Stimulated activated CD8-positive, alpha-beta memory T cell treated with anti-CD3 and anti-CD28 coated beads, Interleukin-7, amount 100 ng/mL, for 1 hour (primary cell): Measurements from ENCODE around the gene VAMP3.
A peak's percentile ranks its signal among the peaks of the same experiment; 100 is the strongest.
"Not testable (repeated sequence)": the region's sequence is repeated elsewhere in the genome, so short reads cannot be mapped to it uniquely, and the experiment has no call there.

ENCODE experiments used
- DNase-seq, 2 donors: peaks; one replicate each; pipeline ENCODE4 v3.0.0-alpha.2; 2020; ENCODE audit warnings: low read depth in 2 of 2

Gene VAMP3

DNA sequence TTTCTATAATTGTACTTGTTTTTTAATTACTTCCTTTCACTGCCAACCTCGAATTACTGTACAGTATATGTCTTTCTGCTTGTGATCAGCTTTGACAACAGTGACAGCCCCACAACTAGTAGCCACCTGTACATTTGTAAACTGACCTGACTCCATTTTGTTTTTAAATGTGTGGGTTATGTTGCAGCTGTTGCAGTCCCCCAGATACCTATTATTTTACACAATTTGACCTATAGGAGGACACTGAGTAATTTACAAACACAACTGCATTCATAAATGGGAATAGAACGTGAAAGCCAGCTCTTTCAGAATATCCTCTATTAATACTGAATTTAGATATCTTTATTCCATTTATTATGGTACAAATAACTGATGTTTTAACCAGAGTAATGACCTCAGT, 2.5 kb upstream of the VAMP3 start:
- DNase-seq: no peak

DNA sequence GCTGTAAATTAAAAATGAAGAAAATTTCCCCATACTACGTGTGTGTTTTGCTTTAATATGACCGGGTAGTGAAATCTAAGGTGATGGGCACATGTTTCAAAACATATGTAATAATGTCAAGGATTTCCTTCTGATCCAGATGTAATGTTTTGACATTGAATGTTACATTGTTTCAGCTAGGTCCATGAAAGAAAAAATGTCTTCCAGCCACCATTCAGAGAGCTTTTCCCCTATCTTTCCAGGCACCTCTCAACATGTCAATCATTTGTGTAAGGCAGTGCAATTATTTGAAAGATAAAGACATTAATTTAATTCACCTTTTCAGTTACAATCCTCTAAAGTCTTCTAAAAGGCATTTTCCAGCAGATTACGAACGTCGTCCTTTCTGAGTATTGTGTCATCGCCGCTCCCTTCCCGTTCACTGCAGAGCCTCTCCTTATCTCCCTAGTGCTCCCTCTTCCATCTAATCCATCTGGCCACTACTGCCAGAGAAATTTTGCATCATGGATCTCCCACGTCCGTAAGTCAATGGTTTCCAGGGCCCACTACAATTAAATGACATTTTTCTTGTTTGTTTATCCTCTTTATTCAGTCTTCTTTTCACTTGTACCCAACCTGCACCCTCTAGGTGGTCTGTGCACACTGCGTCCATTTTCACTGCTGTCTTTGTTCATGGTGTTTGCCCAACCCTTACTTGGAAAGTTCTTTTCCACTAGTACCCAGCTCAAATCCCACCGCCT, 1.3 kb upstream of the VAMP3 start:
- DNase-seq: no peak

DNA sequence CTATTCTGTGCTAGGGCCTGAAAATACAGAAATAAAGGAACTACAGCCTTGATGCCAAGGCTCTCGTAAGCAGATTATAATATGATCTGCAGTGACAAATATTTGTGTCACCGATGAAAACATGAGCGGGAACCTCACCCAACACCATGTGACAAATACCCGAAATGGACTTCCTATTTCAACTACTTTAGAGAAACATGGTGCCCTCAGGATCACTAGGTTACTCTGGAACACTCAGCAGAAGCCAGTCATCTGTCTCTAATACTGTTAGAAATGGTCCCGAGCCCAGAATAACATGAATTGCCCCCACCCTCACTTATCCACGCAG, 463 bp upstream of the VAMP3 start:
- DNase-seq: no peak

DNA sequence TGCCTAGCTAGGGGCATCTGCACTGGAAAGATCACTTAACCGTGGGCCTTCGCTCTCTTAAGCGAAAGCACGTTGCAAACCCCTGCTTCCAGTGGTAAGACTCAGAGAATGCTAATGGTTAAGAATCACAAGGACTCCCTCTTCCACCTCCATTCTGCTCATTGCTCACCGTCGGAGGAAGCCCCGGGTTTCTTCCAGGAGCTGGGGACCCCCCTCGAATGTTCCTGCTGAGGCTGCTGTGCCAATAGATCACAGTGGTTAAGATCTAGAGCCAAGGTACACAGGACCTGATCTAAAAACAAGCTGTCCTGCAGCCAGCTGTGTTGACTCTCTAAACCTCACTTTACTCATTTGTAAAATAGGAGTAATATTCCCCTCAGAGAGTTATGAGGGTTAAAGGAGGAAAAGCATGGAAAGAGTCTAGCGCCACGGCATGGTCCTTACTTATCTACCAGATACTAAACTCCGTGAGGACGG, 765 bp downstream of the VAMP3 start:
- no peak for DNase-seq

DNA sequence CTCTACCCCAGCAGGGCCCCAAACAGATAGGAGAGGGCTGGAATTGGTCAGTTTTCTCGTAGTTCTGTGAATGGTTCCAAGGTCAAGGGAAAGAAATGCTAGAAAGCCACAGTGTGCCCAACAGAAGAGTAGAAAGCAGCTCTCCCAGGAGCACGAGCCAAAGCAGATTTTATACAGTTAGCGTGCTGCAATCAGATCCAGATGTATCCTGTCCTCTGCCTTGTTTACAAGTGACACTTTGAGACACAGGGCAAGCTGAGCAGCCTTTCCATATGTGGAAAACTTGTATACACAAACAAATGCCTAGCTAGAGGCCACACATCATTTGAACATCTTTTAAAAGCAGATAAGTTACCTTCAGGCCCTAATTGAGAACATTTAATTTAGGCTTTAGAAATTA, 6.5 kb downstream of the VAMP3 start:
- DNase-seq: no peak

DNA sequence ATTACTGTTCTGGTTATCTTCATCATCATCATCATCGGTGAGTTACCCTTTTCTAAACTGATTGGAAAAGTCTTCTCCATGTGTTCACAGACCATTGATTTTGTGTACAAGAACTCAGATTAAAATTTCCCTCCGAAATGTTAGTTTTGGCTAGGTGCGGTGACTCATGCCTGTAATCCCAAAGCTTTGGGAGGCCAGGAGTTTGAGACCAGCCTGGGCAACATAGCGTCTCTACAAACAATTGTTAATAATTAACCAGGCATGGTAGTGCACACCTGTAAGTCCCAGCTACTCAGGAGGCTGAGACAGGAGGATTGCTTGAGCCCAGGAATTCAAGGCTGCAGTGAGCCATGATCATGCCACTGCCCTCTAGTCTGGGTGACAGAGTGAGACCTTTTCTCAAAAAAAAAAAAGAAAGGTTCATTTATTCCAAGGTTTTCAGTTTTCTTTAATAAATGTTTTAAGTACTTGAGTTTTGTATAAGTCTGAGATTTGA, 7.1 kb downstream of the VAMP3 start:
- DNase-seq: no peak

DNA sequence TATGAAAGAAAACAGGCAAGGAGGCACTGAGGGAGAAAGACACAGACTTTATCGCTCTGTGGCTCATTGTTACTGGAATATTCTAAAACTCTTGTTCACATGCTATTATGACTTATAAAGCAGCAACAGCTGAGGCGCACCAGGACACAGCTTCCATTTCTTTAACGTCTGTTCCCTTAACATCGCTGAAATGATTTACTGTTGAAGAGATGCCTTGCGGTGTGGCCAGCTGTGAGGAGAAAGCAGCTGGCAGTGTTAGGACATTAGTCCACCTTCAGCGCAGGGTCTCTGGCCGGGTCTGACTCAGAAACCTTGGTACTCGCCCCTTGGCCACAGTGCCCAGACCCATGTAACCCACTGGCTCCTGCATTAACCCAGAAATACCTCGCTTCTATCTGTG, 9.9 kb downstream of the VAMP3 start:
- no peak for DNase-seq

DNA sequence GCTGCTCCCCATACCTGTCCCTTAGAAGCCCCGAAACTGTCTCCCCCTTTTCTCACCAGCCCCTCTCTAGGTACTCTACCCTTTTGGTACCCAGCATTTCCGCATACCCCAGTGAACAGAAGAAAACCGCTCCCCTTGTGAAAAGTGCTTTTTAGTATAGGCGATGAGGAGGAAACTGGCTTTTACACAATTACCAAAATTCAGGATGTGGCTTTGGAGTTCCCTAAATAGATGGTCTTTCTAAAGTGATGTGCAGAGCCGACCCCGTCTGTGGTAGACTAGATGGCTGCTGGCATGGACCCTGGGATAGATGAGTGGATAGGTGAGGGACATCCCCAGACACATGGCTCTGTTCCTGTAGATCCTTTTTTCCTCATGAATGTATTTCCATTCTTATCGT, 10.4 kb downstream of the VAMP3 start:
- DNase-seq: no peak

DNA sequence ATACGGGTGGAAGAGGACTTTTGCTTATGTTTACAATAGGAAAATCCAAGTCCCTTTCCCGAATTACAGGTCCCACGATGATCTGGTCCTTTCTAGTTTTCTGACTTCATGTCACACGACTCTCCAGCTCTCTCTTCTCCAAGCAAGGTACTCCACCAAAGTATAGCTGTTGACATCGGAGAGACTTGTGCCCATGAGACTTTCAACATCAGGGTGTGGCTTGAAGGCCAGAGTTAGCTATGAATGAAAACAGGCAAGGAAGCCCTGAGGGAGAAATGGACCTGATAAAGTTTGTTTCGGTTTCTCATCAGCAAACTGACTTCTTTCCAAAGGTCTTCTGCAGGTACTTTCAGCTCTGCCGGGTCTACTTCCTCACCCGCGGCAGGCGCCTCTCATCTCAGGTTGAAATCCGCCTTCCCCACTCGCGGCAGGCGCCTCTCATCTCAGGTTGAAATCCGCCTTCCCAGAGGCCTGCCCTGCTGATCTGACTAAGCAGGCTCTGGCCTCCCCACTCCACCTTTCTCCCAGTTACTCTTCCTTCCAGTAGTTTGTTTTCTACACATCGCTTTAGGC, 10.9 kb downstream of the VAMP3 start:
- no peak for DNase-seq

DNA sequence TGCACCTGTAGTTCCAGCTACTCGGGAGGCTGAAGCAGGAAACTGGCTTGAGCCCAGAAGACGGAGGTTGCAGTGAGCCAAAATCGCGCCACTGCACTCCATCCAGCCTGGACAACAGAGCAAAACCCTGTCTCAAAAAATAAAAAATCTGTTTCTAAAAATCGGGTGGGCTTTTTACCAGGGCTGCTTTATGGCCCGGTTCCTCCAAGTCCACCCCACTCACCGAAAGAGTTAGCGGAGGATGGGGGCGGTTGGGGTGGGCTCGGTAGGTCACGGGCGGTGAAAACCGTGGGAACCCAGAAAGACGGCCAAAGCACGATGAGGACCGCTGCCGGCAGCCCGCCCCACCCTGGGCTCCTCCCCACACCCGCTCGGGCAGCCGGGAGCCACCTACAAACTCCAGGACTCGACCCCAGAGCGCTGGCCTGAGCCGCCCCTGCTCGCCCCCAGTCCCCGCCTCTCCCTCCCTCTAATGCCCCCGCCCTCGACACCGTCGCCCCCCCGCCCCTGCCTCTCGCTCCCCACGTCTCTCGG, 12.1 kb downstream of the VAMP3 start:
- no peak for DNase-seq

DNA sequence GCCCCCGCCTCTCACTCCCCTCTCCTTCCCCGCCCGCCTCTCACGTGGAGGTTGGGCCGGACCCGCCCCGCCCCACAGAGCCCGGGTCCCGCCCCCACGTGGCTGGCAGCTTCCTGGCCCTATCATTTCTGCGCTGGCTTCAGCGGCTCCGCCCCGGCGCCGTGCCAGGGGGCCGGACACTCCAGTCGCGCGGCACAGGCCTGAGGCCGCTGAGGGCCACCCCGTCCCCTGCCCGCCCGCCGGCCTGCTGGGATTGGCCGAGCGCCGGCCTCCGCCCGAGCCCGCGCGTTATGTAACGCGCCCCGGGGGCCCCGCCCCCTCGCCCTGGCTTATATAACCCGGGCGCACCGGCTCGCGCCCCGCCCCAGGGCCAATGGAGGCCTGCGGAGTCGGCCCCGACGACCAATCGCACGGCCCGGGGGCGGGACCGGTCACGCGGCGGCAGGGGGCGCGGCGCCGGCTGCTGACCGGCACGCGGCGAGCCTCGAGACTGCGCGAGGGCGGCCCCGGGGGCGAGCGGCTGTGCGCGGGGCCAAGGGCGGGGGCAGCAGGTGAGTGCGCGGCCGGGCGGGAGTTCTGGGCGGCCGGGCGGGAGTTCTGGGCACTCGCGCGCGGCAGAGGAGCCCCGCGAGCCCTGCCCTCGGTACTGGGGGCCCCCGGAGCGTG, 12.9 kb downstream of the VAMP3 start, which contains the start of gene PER3:
Gene PER3, plus strand, starts transcription at position 466 of the 666 bp plus-strand sequence. CDS start 587 bp downstream, outside the sequence.
- peak; percentile 76 to 77 for DNase-seq

DNA sequence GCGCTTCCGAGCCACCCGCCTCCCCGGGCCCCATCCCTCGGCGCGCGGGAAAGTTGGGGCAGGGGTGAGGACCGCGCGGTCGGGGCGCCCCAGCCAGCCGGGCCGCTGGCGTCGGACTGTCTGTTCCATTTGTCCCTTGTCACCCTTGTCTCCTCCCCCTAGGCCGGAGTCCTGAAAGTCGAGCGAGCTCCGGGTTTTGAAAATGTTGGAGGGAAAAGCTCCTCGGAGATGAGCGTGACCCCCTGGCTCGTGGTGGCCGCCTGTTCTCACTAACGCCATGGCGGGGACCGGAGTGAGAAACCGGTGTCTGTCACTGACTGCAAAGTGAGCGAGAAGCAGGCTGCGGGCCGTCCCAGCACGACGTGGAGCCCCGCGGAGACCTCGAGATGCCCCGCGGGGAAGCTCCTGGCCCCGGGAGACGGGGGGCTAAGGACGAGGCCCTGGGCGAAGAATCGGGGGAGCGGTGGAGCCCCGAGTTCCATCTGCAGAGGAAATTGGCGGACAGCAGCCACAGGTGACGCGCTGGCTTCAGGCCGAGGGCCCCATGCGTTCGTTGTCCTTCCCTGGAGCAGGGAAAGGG, 13.5 kb downstream of the VAMP3 start:
- DNase-seq: no peak

DNA sequence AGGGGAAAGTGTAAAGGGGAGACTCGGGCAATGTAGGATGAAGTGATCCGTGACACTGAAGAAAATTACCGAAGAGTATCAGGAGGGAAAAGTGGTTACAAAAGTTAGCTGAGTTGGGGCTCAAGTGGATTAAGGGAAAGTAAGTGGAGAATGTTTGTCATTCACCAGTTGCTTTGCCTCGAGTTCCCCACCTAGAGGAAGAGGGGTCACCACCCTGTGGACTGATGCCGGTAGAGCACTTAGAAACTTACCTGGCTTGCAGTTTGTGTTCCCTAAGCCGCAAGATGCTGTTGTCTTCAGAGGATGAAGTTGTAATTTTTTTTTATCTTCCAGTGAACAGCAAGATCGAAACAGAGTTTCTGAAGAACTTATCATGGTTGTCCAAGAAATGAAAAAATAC, 14.0 kb downstream of the VAMP3 start:
- DNase-seq: no peak

DNA sequence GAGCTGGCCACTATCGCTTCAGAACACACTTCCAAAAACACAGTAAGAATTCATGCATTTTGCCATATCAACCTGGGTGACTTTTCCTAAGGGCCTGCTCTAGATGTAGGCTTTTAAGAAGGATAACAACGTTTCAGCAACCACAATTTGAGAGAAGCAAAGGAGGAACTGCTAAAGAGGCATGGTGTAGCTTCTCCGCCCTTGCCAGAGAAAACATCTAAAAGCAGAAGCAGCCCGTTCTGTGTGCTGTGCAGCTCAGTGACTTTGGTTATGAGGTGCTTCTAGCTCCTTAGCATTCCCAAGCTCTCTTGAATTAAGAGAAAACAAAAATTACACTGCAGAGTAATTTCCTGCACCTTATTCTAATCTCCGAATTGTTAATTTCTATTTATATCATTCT, 15.7 kb downstream of the VAMP3 start:
- DNase-seq: no peak

DNA sequence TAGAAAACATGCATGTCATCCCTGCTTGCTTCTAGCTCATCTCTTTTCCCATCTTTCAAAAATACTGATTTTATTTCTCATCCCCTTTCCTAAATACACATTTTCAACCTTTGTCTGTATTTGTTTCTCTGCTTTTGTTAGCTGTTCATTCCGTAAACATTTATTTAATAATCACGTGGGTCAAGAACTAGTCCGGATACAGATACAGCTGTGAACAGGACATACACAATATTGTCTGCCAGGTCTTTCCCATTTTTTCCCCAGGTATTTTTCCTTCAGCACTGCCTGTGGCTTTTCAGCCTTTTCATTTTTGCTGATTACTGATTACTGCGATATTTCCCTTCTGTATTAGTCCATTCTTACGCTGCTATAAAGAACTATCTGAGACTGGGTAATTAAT, 18.7 kb downstream of the VAMP3 start:
- no peak for DNase-seq

DNA sequence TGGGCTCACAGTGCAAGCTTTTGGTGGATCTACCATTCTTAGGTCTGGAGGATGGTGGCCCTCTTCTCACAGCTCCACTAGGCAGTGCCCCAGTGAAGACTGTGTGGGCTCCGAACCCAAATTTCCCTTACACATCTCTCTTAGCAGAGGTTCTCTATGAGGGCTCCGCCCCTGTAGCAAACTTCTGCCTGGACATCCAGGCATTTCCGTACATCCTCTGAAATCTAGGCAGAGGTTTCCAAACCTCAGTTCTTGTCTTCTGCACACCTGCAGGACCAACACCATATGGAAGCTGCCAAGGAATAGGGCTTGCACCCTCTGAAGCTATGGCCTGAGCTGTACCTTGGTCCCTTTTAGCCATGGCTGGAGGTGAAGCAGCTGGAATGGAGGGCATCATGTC, 19.9 kb downstream of the VAMP3 start:
- not testable (repeated sequence) for DNase-seq

DNA sequence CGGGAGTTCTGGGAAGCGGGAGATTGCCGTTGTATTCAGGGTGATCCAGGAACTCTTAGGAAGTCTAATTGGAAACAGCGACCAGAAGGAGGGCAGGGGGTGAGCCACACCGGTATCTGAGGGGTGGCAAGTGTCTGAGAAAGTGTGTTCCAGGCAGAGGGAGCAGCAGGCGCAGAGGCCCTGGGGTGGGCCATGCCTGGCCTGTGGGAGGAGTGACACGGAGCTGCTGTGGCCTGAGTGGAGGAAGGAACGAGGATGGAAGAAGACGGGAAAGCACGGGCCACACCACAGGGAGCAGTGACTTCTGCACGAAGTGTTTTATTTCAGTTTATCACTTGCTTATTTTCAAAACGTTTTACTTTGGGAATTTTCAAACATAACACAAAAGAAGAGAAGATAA, 24.3 kb downstream of the VAMP3 start:
- no peak for DNase-seq

DNA sequence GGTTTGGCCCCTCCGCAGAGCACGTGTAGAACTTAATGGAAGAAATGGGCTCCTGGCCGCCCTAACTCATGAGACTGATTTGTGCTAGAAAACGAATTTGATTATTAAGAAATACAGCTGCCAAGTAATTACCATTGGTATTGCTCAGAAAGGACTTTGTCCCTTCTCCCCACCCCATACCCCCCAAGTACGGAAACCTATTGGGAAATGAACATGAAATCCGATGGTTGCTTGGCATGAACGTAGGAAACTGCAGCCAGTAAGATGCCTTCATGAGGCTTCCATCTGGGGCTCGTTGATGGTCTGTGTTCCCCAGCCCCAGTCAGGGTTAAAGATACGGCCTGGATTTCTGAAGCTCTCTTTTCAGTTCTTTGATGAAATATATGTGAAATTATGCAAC, 34.4 kb downstream of the VAMP3 start:
- no peak for DNase-seq

DNA sequence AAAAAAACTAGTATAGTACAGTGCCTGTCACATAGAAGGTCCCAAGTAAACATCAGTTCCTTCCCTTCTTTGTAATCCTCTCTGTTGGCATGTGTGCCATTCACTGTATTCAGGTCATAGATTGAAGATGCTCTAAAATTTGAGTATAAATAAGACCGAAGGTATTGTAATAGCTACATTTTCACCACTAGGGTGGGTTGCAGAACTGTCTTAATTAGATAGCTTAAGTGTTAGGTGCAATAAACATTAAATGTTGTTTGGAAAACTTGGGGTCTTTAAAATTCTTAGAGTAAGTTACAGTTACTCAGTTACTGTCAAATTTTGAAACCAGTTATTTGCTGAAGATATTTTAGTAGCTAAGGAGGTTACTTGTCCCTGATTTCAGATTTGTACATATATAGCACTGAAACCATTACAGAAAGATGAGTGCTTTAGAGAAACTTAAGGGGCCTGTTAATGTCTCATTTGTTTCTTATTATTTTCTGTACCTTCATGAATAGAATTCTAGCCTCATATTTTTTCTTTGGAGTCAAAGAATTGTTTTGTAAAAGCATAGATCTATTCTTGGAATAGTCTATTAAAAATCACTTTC, 37.3 kb downstream of the VAMP3 start:
- no peak for DNase-seq

DNA sequence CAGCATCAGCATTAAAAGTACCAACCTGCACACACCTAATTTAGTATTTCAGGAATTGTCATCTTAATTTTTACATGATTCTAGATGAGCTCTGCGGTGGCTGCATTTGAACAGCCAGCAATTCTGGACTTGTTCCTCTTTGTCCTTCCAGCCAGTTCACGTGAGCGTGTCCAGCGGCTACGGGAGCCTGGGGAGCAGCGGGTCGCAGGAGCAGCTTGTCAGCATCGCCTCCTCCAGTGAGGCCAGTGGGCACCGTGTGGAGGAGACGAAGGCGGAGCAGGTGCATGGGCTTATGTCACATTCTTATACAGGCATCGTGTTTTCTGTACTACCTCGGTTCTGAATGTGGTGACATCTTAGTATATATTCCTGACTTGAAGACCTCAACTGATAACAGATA, 38.6 kb downstream of the VAMP3 start:
- no peak for DNase-seq

DNA sequence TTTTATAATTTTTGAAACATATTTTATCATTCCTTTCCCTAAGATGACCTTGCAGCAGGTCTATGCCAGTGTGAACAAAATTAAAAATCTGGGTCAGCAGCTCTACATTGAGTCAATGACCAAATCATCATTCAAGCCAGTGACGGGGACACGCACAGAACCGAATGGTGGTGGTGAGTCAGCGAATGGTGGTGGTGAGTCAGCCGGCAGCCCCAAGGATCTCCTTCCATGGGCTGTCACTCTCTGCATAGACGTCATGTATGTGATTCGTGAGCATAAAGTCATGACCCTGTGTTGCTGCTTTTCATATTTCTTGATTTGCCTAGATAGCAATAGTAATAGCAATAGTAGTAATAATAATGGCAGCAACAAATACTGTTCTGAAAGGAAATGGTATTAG, 39.3 kb downstream of the VAMP3 start:
- no peak for DNase-seq

DNA sequence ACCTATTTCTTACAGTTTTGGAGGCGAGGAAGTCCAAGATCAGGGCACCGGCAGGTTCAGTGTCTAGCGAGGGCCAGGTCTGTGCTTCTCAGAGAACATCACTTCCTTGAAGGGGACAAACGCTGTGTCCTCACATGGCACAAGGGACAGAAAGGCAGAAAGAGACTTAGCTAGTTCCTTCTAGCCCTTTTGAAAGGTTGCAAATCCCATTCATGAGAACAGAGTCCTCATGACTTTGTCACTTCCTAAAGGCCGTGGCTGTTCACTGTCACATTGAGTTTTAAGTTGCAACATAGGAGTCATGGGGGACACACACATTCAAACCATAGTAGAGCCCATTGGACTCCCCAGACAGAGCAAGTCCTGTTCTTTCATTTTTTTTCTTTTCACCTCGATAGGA, 40.4 kb downstream of the VAMP3 start:
- DNase-seq: no peak
